ENCODE measurements around the gene PACSIN1. TPM values are rescaled to one million over a fixed set of nuclear protein-coding genes. Genes with fewer than 3 reads are reported as not detected.

PACSIN1 gene
- total RNA-seq, 1 experiment from 2014 or later: 7.0 TPM

DNA sequence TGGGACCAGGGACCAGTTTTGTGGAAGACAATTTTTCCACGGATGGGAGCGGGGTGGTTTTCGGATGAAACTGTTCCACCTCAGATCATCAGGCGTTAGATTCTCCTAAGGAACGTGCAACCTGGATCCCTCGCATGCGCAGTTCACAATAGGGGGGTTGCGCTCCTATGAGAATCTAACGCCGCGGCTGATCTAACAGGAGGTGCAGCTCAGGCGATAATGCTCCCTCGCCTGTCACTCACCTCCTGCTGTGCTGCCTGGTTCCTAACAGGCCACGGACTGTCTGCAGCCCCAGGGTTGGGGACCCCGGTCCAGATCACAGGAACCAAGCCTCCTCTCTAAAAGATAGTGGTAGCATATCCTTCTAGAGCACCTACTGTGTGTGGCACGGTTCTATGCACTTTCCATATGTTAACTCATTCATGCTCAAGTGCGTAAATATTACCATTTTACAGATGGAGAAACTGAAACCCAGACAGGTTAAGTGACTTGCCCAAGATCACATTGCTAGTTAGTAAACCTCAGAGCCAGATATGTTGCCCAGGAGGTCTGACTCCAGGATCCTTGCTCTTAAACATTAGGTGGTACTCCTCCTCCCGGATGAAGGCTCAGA lies 65.0 kb downstream of the PACSIN1 start:
- H3K23ac ChIP-seq (ENCODE audit: insufficient read length, low read depth, low read length): no peak overlapping the region
- H2BK5ac ChIP-seq (ENCODE audit: insufficient read length, low read length): no peak overlapping the region
- peaks cover 0 to 3% (median 0%) of the 10 kb centered on the region in 3 experiments; a peak in 2 of 7 replicates for H3K36me3 Mint-ChIP-seq (ENCODE audit: insufficient read depth in 1 of 3, low read depth in 3 of 3)
- H2BK120ac ChIP-seq (ENCODE audit: low read depth, low read length, poor library complexity, severe bottlenecking): no peak overlapping the region
- peaks cover 21 to 42% of the 10 kb centered on the region in 2 experiments for H3K4me1 Mint-ChIP-seq
- H3K9me3 ChIP-seq (ENCODE audit: control insufficient read depth, low read depth, low read length): no peaks in the 10 kb centered on the region
- H4K8ac ChIP-seq (replicated peaks; ENCODE audit: insufficient read length, low read depth, low read length): no peak overlapping the region
- H3K14ac ChIP-seq (ENCODE audit: insufficient read depth, low read length): no peak overlapping the region
- peaks cover 2% of the 10 kb centered on the region; the same call in 1 of the 2 replicates for H3K27me3 Mint-ChIP-seq (ENCODE audit: low read depth)
- peak overlapping the region; percentile 12 for H3K4me2 ChIP-seq (ENCODE audit: insufficient read depth, insufficient read length, low read length)
- no peaks in the 10 kb centered on the region for H4K20me1 ChIP-seq (ENCODE audit: control insufficient read depth, insufficient read depth, insufficient read length)
- H3K79me1 ChIP-seq (ENCODE audit: insufficient read depth, low read depth, low read length, poor library complexity, severe bottlenecking): no peaks in the 10 kb centered on the region
- no peak overlapping the region for H3K4ac ChIP-seq (ENCODE audit: low read depth, low read length)
- DNase-seq: no peak
- no CpG with 5 or more reads among the region's 18 CpGs for WGBS (ENCODE audit: extremely low coverage, insufficient read length, low lambda C conversion rate)
- peaks cover 3% of the 10 kb centered on the region; the same call in 1 of the 2 replicates for H3K4me1 ChIP-seq (ENCODE audit: insufficient read depth, low read length)
- no peak overlapping the region for H4K5ac ChIP-seq (ENCODE audit: insufficient read length, low read depth, low read length)
- H2BK20ac ChIP-seq (ENCODE audit: low read depth, low read length, poor library complexity, severe bottlenecking): no peak overlapping the region
- peak overlapping the region in 1 of 2 experiments; percentile 75; a peak in 2 of 5 replicates for H3K4me3 Mint-ChIP-seq
- no peaks in the 10 kb centered on the region for H3K9me3 Mint-ChIP-seq
- no peak overlapping the region for H4K91ac ChIP-seq (ENCODE audit: insufficient read length, low read depth, low read length)
- H3K27ac Mint-ChIP-seq: peak overlapping the region in 2 of 3 experiments; percentile 70 to 87; a peak in 1 of 7 replicates
- no peak overlapping the region for H2AK5ac ChIP-seq (ENCODE audit: insufficient read length, low read length)
- TF ChIP-seq, protein P1, sequence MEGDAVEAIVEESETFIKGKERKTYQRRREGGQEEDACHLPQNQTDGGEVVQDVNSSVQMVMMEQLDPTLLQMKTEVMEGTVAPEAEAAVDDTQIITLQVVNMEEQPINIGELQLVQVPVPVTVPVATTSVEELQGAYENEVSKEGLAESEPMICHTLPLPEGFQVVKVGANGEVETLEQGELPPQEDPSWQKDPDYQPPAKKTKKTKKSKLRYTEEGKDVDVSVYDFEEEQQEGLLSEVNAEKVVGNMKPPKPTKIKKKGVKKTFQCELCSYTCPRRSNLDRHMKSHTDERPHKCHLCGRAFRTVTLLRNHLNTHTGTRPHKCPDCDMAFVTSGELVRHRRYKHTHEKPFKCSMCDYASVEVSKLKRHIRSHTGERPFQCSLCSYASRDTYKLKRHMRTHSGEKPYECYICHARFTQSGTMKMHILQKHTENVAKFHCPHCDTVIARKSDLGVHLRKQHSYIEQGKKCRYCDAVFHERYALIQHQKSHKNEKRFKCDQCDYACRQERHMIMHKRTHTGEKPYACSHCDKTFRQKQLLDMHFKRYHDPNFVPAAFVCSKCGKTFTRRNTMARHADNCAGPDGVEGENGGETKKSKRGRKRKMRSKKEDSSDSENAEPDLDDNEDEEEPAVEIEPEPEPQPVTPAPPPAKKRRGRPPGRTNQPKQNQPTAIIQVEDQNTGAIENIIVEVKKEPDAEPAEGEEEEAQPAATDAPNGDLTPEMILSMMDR (conservative IDR thresholded peaks at IDR 0.05): no peak
- H3K27me3 ChIP-seq (ENCODE audit: insufficient read depth, low read length): no peaks in the 10 kb centered on the region
- no peak overlapping the region for H2BK12ac ChIP-seq (ENCODE audit: insufficient read length, low read depth, low read length)
- no peak overlapping the region for H3K56ac ChIP-seq (ENCODE audit: insufficient read length, low read depth, low read length)
- no peak overlapping the region for H2BK15ac ChIP-seq (ENCODE audit: low read depth, low read length)
- H3T11ph ChIP-seq (ENCODE audit: low read length): no peak overlapping the region
- H3K23me2 ChIP-seq (ENCODE audit: insufficient read length, low read depth, low read length, poor library complexity, severe bottlenecking): no peaks in the 10 kb centered on the region
- no peak overlapping the region for H3K9ac ChIP-seq (ENCODE audit: extremely low read depth, insufficient read length, low read length)
- no peaks in the 10 kb centered on the region for H3K79me2 ChIP-seq (ENCODE audit: insufficient read depth, low read length)
- H3K27ac ChIP-seq (ENCODE audit: insufficient read length, low read depth, low read length): no peak overlapping the region
- H3K18ac ChIP-seq (ENCODE audit: insufficient read length, low read depth, low read length): no peak overlapping the region
- H2AFZ ChIP-seq (ENCODE audit: low read length): no peak overlapping the region
